GM19328 (cell line): ENCODE results near the gene TICAM2.

Experiments used
- ATAC-seq: cut with Tn5 transposase; IDR thresholded peaks from one replicate; pipeline ENCODE4 v1.9.1; 2021; ENCODE audit warnings: mild to moderate bottlenecking, moderate library complexity; ENCODE audit not compliant: unreplicated experiment

The TICAM2 gene

GRCh38 chr5:115611873-115612272 lies 9.6 kb upstream of the TICAM2 start:
- ATAC-seq: no peak

GRCh38 chr5:115607935-115608334 lies 5.7 kb upstream of the TICAM2 start:
- ATAC-seq: no peak

GRCh38 chr5:115605436-115605835 lies 3.2 kb upstream of the TICAM2 start:
- no peak for ATAC-seq

- peak; percentile 6 for ATAC-seq
Observed at GRCh38 chr5:115602591-115603125, 379 bp upstream of the TICAM2 start.

GRCh38 chr5:115600766-115601165 lies 1.5 kb downstream of the TICAM2 start:
- ATAC-seq: no peak

- no peak for ATAC-seq
Observed at GRCh38 chr5:115599924-115600323, 2.4 kb downstream of the TICAM2 start.

- ATAC-seq: peak; percentile 38
Observed at GRCh38 chr5:115599502-115599901, 2.8 kb downstream of the TICAM2 start.

GRCh38 chr5:115594128-115595047 lies 7.9 kb downstream of the TICAM2 start:
- ATAC-seq: no peak

- ATAC-seq: no peak
Observed at GRCh38 chr5:115589043-115589442, 13.2 kb downstream of the TICAM2 start.

GRCh38 chr5:115588640-115589039 lies 13.6 kb downstream of the TICAM2 start:
- no peak for ATAC-seq

- no peak for ATAC-seq
Observed at GRCh38 chr5:115586525-115587146, 15.6 kb downstream of the TICAM2 start.

GRCh38 chr5:115585265-115585664 lies 17.0 kb downstream of the TICAM2 start:
- no peak for ATAC-seq

- ATAC-seq: no peak
Observed at GRCh38 chr5:115584501-115584900, 17.8 kb downstream of the TICAM2 start.

GRCh38 chr5:115583474-115583873 lies 18.8 kb downstream of the TICAM2 start:
- no peak for ATAC-seq

GRCh38 chr5:115580941-115581340 lies 21.3 kb downstream of the TICAM2 start:
- ATAC-seq: no peak

- peak; percentile 57 for ATAC-seq
Observed at GRCh38 chr5:115579747-115580173, 22.5 kb downstream of the TICAM2 start.

- no peak for ATAC-seq
Observed at GRCh38 chr5:115579216-115579615, 23.1 kb downstream of the TICAM2 start.

- peak; percentile 44 for ATAC-seq
Observed at GRCh38 chr5:115578657-115579056, 23.6 kb downstream of the TICAM2 start.

GRCh38 chr5:115577741-115578140 lies 24.5 kb downstream of the TICAM2 start:
- no peak for ATAC-seq

- ATAC-seq: no peak
Observed at GRCh38 chr5:115577329-115577728, 24.9 kb downstream of the TICAM2 start.

GRCh38 chr5:115575167-115576070 lies 26.9 kb downstream of the TICAM2 start:
- no peak for ATAC-seq
